Activated naive CD8-positive, alpha-beta T cell treated with anti-CD3 and anti-CD28 coated beads for 36 hours (primary cell): Measurements from ENCODE around the gene TKTL1. TPM values are rescaled to one million over a fixed set of nuclear protein-coding genes. Genes with fewer than 3 reads are reported as not detected.

Experiments used
- total RNA-seq, 2 experiments: library from RNA; stranded (reverse); gene quantifications; one replicate each; pipeline ENCODE4 v1.2.3, GENCODE V29; 2021

TKTL1 gene
- total RNA-seq, 2 experiments from 2014 or later = 0.72 to 1.1 TPM

Other genes starting within 250 kb of the TKTL1 start
- 10 to 100 TPM; 50.9 to 53.1 TPM for gene MECP2, start 198.1 kb upstream of the TKTL1 start, total RNA-seq
- not detected for gene OPN1LW, start 151.6 kb upstream of the TKTL1 start, total RNA-seq
- gene OPN1MW, start 113.2 kb upstream of the TKTL1 start, total RNA-seq = not detected
- gene OPN1MW2, start 76.0 kb upstream of the TKTL1 start, total RNA-seq = not detected
- not detected for gene OPN1MW3, start 38.2 kb upstream of the TKTL1 start, total RNA-seq
- gene TEX28, start 671 bp upstream of the TKTL1 start, total RNA-seq = not detected
- gene FLNA, start 78.8 kb downstream of the TKTL1 start, total RNA-seq = 100 to 1,000 TPM; 694 to 696 TPM
- gene EMD, start 83.5 kb downstream of the TKTL1 start, total RNA-seq = 100 to 1,000 TPM; 110 to 112 TPM
- gene RPL10, start 102.6 kb downstream of the TKTL1 start, total RNA-seq = 1,000 to 10,000 TPM; 2,967 to 3,168 TPM
- gene DNASE1L1, start 113.5 kb downstream of the TKTL1 start, total RNA-seq = 10 to 100 TPM; 12.4 to 12.7 TPM
- gene TAFAZZIN, start 115.7 kb downstream of the TKTL1 start, total RNA-seq = 10 to 100 TPM; 35.1 to 35.8 TPM
- 10 to 100 TPM; 25.1 to 25.3 TPM for gene ATP6AP1, start 132.9 kb downstream of the TKTL1 start, total RNA-seq
- 10 to 100 TPM; 66.3 to 68.4 TPM for gene GDI1, start 141.4 kb downstream of the TKTL1 start, total RNA-seq
- gene FAM50A, start 148.3 kb downstream of the TKTL1 start, total RNA-seq = 10 to 100 TPM; 45.3 to 46.4 TPM
- 10 to 100 TPM; 22.3 to 23.1 TPM for gene PLXNA3, start 162.5 kb downstream of the TKTL1 start, total RNA-seq
- 10 to 100 TPM; 65.1 to 72.4 TPM for gene LAGE3, start 183.5 kb downstream of the TKTL1 start, total RNA-seq
- gene UBL4A, start 190.8 kb downstream of the TKTL1 start, total RNA-seq = 10 to 100 TPM; 53.2 to 54.7 TPM
- 10 to 100 TPM; 18.0 to 19.0 TPM for gene SLC10A3, start 194.8 kb downstream of the TKTL1 start, total RNA-seq
- gene FAM3A, start 220.4 kb downstream of the TKTL1 start, total RNA-seq = 10 to 100 TPM; 26.8 to 27.3 TPM